ENCODE results near the gene PTPN4.
"Not testable (repeated sequence)": the region's sequence is repeated elsewhere in the genome, so short reads cannot be mapped to it uniquely, and the experiment has no call there.

Gene PTPN4

GRCh38 chr2:119947535-119947934 lies 187.8 kb downstream of the PTPN4 start:
- no peak for DNase-seq (ENCODE audit: low read depth)

- DNase-seq (ENCODE audit: low read depth) = no peak
Observed at GRCh38 chr2:119950966-119951365, 191.2 kb downstream of the PTPN4 start.

GRCh38 chr2:119958670-119959268 lies 199.0 kb downstream of the PTPN4 start:
- DNase-seq (ENCODE audit: low read depth) = no peak

- peak; percentile 55 for DNase-seq (ENCODE audit: low read depth)
Observed at GRCh38 chr2:119960821-119961220, 201.1 kb downstream of the PTPN4 start.

GRCh38 chr2:119981896-119982295 lies 222.2 kb downstream of the PTPN4 start:
- DNase-seq (ENCODE audit: low read depth) = no peak

- no peak for DNase-seq (ENCODE audit: low read depth)
Observed at GRCh38 chr2:119982506-119982905, 222.8 kb downstream of the PTPN4 start.

GRCh38 chr2:119983108-119983507 lies 223.4 kb downstream of the PTPN4 start:
- DNase-seq (ENCODE audit: low read depth) = no peak

- no peak for DNase-seq (ENCODE audit: low read depth)
Observed at GRCh38 chr2:119996148-119996547, 236.4 kb downstream of the PTPN4 start.

GRCh38 chr2:119996896-119997891 lies 237.5 kb downstream of the PTPN4 start:
- not testable (repeated sequence) for DNase-seq (ENCODE audit: low read depth)

GRCh38 chr2:120001471-120001870 lies 241.7 kb downstream of the PTPN4 start:
- no peak for DNase-seq (ENCODE audit: low read depth)

- DNase-seq (ENCODE audit: low read depth) = no peak
Observed at GRCh38 chr2:120004254-120004653, 244.5 kb downstream of the PTPN4 start.

- no peak for DNase-seq (ENCODE audit: low read depth)
Observed at GRCh38 chr2:120005834-120006521, 246.3 kb downstream of the PTPN4 start.

GRCh38 chr2:120007851-120008250 lies 248.1 kb downstream of the PTPN4 start:
- DNase-seq (ENCODE audit: low read depth) = no peak

GRCh38 chr2:120012363-120012762 lies 252.6 kb downstream of the PTPN4 start:
- DNase-seq (ENCODE audit: low read depth) = no peak

- DNase-seq (ENCODE audit: low read depth) = peak; percentile 79
Observed at GRCh38 chr2:120012771-120013596, 253.3 kb downstream of the PTPN4 start, which contains the start of gene EPB41L5. EPB41L5 (plus strand) TSS chr2:120013077; CDS start chr2:120019085, 6,008 bp downstream.

GRCh38 chr2:120013597-120014223 lies 254.0 kb downstream of the PTPN4 start:
- no peak for DNase-seq (ENCODE audit: low read depth)

- DNase-seq (ENCODE audit: low read depth) = no peak
Observed at GRCh38 chr2:120014226-120014980, 254.7 kb downstream of the PTPN4 start.

- DNase-seq (ENCODE audit: low read depth) = no peak
Observed at GRCh38 chr2:120016800-120017199, 257.1 kb downstream of the PTPN4 start.

- no peak for DNase-seq (ENCODE audit: low read depth)
Observed at GRCh38 chr2:120017201-120017600, 257.5 kb downstream of the PTPN4 start.

GRCh38 chr2:120018549-120018948 lies 258.8 kb downstream of the PTPN4 start:
- DNase-seq (ENCODE audit: low read depth) = no peak
